Fibroblast of skin of left biceps (primary cell): Measurements from ENCODE around the gene SLC25A13.
"Not testable (repeated sequence)": the region's sequence is repeated elsewhere in the genome, so short reads cannot be mapped to it uniquely, and the experiment has no call there.

ENCODE experiments used
- DNase-seq, 2 experiments: peaks; one replicate each; pipeline ENCODE4 v3.0.0-alpha.2; 2013; ENCODE audit warnings: low read depth in 2 of 2

SLC25A13 gene

DNA sequence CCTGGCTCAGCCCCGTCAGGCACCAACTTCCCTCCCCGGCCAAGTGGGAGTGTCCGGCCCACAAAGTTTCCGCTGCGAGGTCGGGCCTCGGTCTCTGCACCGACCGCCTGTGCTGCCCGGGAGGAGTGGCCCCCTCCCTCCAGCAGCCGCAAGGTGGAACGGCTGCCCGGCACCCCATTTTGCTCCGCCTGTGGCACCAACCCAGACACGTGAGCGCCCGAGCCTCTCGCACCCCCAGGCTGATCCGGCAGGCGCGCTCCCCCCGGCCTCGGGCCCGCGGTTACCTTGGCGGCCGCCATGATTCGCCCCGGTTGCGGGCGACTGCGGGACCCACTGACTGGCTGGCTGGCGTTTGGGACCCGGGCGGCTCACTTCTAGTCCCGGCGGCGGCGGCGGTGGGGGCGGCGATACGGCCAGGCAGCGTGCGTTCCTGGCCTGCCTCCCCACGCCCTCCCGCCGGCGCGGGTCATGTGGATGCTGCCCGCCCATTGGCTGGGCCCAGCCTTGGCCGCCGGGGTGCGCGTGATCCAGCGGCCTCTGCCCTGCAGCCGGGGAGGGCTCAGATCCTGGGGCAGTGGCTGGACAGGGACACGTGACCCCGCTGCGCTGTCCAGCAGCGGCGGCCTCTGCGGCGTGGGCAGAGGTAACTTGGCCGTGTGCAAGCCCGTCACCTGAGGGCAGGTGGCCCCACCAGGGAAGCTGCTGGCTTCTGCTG, at the start of gene SLC25A13:
TSS of gene SLC25A13 (minus strand) at position 441 of the 715 bp plus-strand sequence. CDS start at position 299, 142 bp downstream.
- no peak for DNase-seq

DNA sequence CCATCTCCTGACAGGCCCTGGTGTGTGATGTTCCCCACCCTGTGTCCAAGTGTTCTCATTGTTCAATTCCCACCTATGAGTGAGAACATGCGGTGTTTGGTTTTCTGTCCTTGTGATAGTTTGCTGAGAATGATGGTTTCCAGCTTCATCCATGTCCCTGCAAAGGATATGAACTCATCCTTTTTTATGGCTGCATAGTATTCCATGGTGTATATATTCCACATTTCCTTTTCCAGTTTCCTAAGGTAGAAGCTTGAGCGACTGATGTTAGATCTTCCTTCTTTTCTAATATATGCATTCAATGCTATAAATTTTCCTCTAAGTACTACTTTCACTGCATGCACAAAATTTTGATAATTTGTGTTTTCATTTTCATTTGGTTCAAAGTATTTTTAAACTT, 44.0 kb upstream of the SLC25A13 start:
- not testable (repeated sequence) for DNase-seq

DNA sequence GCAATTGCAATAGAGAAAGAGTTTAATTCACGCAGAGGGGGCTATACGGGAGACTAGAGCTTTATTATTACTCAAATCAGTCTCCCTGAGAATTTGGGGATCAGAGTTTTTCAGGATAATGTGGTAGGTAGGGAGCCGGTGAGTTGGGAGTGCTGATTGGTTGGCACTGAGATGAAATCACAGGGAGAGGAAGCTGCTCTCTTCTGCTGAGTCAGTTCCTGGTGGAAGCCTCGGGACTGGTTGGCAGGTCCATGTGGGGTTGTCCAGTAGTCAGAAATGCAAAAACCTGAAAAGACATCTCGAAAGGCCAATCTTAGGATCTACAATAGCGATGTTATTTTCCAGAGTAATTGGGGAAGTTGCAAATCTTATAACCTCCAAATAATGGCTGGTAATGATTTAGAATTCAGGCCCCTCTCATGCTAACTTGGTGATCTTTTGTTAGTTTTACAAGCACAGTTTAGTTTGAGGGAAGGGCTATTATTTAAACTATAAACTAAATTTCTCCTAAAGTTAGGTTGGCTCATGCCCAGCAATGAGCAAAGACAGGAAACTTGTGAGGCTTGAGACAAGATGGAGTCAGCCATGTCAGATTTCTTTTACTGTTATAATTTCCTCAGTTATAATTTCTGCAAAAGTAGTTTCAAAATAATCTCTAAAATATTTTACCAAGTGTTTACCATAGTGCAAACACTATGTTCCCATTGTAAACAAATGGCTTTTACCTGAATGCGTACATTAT, 39.4 kb upstream of the SLC25A13 start:
- no peak for DNase-seq

- DNase-seq: no peak
Observed at GRCh38 chr7:96359876-96360275, 38.0 kb upstream of the SLC25A13 start.

DNA sequence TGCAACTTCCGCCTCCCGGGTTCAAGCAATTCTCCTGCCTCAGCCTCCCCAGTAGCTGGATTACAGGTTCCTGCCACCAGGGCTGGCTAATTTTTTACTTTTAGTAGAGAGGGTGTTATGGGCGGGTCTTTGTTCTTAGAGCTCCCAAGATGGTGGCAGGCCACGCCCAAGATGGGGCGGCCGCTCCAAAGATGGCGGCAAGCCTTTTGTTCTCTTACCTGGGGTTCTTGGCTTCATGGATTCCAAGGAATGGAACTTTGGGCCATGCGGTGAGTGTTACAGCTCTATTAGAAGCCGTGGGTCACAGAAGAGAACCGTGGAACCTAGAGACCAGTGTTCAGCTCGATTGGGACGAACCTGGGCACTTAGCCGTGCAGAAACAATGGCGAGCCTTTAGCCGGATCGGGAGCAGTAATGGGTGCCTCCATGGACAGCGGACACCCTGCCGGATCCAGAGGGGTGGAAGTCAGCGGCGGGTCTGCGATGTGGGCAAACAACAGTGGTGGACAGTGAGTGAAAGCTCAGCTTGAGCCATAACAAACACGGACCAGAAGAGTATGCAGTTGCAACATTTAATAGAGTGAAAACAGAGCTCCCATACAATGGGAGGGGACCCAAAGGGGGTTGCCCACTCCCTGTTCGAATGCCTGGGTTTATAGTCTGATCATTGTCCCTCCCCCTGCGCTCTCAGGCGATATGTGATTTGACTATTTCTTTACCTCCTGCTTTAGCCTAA, 36.5 kb upstream of the SLC25A13 start:
- DNase-seq: not testable (repeated sequence)

DNA sequence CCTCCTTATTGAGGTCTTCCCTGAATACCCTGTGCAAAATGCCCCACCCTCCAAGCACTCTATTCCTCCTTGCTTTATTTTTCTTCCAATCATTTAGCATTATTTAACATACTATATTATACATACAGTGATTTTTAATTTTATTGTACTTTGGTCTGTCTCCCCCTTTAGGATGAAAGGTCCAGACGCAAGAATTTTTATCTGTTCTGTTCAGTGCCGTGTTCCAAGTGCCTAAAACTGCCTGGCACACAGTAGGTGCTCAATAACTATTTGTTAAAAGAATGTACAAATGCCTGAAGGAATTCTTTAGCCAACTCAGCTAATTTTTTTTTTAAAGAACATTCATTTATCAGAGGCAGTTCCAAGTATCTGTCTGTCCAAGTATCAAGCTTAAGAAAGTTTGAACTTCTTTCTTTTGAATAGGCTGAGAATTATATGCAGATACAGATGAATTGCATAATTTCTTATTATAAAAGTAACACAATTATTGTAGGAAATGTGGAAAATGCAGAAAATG, 34.1 kb upstream of the SLC25A13 start:
- DNase-seq: no peak

- DNase-seq: no peak
Observed at GRCh38 chr7:96354881-96355280, 33.0 kb upstream of the SLC25A13 start.

DNA sequence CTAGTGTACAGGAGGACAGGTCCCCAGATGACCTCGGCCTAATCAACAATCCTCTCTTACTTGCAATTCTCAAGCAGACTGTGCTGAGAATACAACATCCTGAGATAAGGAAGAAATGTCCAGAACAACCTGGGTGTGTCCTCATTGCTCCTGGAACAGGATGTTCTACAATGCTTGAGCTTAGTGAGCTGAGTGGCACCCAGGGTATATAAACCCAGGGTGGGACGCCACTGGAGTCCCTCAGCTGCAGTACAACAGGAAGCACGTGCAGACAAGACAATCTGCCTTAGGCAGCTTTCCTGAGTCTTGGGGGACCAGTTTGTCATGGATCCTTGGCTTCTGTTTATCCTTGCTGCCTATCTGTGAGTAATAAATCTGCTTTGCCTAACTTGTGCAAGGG, 27.7 kb upstream of the SLC25A13 start:
- no peak for DNase-seq

- no peak for DNase-seq
Observed at GRCh38 chr7:96347471-96347870, 25.6 kb upstream of the SLC25A13 start.

DNA sequence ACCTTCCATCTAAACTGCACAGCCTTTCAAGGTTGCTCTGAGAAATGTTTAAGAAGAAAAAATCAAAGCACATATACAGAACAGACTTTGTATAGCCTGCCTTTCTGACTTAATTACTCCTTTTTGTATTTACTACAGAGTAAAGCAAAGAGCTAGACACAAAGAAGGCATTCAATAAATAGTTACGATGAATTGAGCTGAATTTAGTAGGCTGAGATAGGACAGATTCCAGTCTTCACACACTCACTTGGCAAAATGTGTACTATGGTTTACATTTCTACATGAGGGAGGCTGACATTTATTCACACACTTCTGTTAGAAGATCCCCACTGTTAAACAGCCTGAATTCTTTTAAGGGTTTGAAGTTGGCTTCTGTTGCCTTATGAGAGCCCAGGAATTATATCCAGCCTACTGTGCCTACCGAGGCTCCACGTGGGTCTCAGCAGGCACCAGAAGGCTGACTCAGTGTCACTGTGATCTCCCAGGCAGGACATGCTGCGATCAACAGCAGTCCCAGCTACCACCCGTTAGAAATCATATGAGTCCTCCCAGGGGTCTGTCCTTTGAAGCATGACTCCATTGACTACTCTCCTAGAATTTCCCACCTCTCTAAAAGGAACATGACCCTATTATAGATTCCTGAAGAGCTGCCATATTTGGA, 24.5 kb upstream of the SLC25A13 start:
- DNase-seq: no peak

DNA sequence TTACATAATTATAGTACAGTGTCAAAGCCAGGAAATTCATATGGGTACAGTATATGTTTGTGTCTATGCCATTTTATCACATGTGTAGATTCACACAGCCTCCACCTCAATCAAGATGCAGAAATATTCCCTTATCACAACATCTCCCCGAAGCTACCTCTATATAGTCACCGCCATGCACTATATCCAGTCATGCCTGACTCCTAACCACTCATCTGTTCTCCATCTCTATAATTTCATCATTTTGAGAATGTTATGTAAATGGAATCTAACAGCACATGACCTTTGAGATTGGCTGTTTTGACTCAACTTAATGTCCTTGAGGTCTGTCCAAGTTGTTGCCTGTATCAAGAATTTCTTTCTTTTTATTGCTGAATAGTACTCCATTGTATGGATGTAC, 22.3 kb upstream of the SLC25A13 start:
- no peak for DNase-seq

DNA sequence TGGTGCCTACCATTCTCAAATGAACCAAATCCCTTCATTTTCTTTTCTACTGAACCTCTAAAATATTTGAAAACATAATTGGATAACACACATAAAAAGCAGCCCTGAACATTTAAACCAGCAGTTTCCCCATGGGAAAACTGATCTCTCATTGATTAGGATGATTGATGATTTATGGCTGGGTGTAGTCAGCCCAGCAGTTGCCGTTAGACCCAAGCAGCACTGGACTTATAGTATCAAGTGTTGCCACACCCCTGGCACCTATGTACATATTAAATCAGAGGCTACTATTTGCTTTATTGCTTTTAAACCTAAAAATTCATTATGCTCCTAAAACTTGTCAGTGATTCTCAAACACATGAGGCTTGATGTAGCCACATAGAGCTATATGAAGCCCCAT, 20.2 kb upstream of the SLC25A13 start:
- no peak for DNase-seq

- no peak for DNase-seq
Observed at GRCh38 chr7:96337519-96337918, 15.6 kb upstream of the SLC25A13 start.

DNA sequence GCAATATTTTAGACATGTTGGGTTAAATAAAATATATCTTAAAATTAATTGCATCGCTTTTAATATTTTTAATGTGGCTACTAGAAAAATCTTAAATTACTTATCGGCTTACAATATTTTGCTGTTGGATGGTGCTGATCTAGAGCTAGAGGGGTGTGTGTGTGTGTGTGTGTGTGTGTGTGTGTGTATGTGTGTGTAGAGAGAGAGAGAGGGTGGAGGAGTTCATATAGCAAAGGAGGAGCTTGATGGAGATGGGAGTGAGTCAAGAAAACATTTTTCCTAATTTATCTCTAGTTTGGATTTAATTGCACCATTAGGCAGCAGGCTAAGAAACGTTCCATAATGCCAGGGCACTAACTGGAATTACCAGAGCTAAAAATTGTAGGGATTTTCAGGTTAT, 10.4 kb upstream of the SLC25A13 start:
- no peak for DNase-seq

- no peak for DNase-seq
Observed at GRCh38 chr7:96331775-96332174, 9.9 kb upstream of the SLC25A13 start.

DNA sequence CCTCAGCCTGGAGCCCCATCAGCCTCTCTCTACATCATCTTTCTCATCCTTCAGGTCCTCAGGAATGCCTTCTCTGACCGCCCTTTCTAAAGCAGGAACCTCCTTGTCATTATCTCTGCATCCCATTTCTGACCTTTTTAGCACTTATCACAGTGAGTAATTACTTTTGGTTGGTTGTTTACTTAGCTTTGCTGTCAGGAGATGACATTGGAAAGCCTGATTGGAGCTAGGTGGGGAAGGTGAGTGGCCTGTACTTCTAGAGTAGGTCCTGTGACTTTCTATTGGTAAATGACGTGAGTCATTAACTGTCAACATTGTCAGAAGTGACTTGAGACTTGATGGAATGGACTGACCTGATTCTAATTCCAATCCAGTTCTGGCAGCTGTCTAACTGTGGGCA, 9.3 kb upstream of the SLC25A13 start:
- DNase-seq: no peak

DNA sequence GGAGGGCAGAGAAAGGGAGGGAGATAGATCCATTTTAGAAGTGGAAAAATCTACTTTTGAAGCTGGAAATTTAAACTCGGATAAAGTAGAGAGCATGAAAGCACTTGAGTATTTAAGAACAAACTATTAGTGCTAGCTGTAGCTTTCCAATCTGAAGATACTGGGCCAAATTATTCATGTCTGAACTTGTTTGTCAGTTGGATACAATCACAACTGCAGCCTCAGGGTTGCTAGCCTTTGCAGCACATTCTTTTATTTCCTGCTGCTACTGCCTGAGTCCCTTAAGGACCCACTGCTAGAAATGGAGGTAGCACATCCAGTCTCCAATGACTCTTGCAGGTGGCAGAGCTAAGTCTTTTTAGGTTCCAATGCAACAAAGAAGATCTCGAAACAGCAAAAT, 8.3 kb upstream of the SLC25A13 start:
- no peak for DNase-seq

DNA sequence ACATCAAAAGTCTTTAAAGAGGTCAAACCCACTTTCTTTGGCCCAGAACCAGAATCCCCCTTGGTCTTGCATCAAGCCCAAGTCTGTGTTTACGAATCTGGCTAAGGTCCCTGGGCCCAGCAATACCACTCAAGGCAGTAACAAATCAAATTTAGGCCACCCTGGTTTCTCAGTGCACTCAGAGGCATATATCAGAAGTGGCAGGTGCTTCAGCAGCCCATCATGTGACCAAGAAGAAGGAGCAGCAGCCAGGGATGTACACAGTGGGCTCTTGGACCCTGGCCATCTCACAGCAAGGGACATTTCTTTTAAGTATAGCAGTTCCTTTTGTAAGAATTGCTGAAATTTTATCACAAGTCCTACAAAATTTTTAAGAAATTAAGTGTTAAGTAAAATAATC, 7.3 kb upstream of the SLC25A13 start:
- no peak for DNase-seq

DNA sequence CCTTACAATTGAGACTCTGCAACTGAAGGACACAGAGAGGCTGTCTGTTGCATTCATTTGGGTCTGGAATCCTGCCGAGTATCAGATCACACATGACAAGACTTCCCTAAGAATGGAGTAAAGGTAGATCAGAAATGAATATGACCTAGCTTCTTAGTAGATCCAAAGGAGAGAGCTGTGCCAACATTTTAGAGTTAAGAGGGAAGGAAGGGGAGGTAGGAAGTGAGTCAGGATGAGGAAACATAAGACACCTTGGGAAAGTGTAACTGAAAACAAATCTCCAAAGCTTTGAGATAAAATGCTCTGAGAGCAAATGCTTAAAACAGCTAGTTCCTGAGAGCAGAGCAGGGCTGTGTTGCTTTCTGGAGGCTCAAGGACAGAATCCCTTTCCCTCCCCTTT, 6.1 kb upstream of the SLC25A13 start:
- DNase-seq: no peak

GRCh38 chr7:96327429-96327828, 5.5 kb upstream of the SLC25A13 start:
- no peak for DNase-seq

GRCh38 chr7:96326752-96327151, 4.9 kb upstream of the SLC25A13 start:
- DNase-seq: not testable (repeated sequence)
